WTC11 (cell line): ENCODE measurements around the gene BOC. TPM values are rescaled to one million over a fixed set of nuclear protein-coding genes. Genes with fewer than 3 reads are reported as not detected.

Experiments used
- ATAC-seq: fragments of 200-7000 bp; cut with Tn5 transposase; 2 replicates; pipeline ENCODE4 v1.10.0; 2021; ENCODE audit warnings: mild to moderate bottlenecking, moderate library complexity
- CTCF ChIA-PET: fragments of 300-600 bp; sonication (Branson Sonifier 250); formaldehyde crosslinking; loops from one replicate; lab custom pipeline; 2021; ENCODE audit warnings: antibody characterized with exemption; lab: Charles Lee
- POLR2A ChIA-PET: fragments of 350-600 bp; sonication (Branson Sonifier 250); formaldehyde crosslinking; loops from one replicate; lab custom pipeline; 2021; ENCODE audit warnings: antibody characterized with exemption; lab: Charles Lee
- DNase-seq: peaks from one replicate; pipeline ENCODE4 v3.0.0; 2021; ENCODE audit warnings: low spot score
- H3K27ac Mint-ChIP-seq: 2 replicates; pipeline ENCODE4 v1.8.0; 2021; ENCODE audit warnings: mixed read lengths
- H3K27me3 Mint-ChIP-seq: 2 replicates; pipeline ENCODE4 v1.8.0; 2021; ENCODE audit warnings: low read depth, mild to moderate bottlenecking, moderate library complexity, mixed read lengths
- H3K36me3 Mint-ChIP-seq: 2 replicates; pipeline ENCODE4 v1.8.0; 2021; ENCODE audit warnings: mixed read lengths
- H3K4me1 Mint-ChIP-seq: 2 replicates; pipeline ENCODE4 v1.8.0; 2022; ENCODE audit warnings: mixed read lengths
- H3K4me3 Mint-ChIP-seq: 2 replicates; pipeline ENCODE4 v1.8.0; 2021; ENCODE audit warnings: mild to moderate bottlenecking, moderate library complexity, mixed read lengths
- H3K9me3 Mint-ChIP-seq: 2 replicates; pipeline ENCODE4 v1.8.0; 2021; ENCODE audit warnings: mixed read lengths
- CREB1 ChIP-seq: sonication (generic); formaldehyde crosslinking; IDR thresholded peaks from 2 replicates; pipeline ENCODE4 v1.8.0; 2023; ENCODE audit warnings: mild to moderate bottlenecking, missing genetic modification reagents
- ESRRA ChIP-seq: sonication (generic); formaldehyde crosslinking; IDR thresholded peaks from 2 replicates; pipeline ENCODE4 v1.8.1; 2022; ENCODE audit warnings: mild to moderate bottlenecking, missing genetic modification reagents, borderline replicate concordance
- ETV6 ChIP-seq: sonication (generic); formaldehyde crosslinking; IDR thresholded peaks from 2 replicates; pipeline ENCODE4 v1.8.1; 2022; ENCODE audit warnings: mild to moderate bottlenecking, missing genetic modification reagents
- GTF2I ChIP-seq: fragments of 250-450 bp; sonication (Bioruptor Pico); conservative IDR thresholded peaks from 2 replicates; pipeline ENCODE4 v1.4.0; 2021; ENCODE audit warnings: mild to moderate bottlenecking
- JUN ChIP-seq: sonication (generic); formaldehyde crosslinking; IDR thresholded peaks from 2 replicates; pipeline ENCODE4 v1.8.0; 2023; ENCODE audit warnings: mild to moderate bottlenecking, missing genetic modification reagents
- MYBL2 ChIP-seq: sonication (generic); formaldehyde crosslinking; IDR thresholded peaks from 2 replicates; pipeline ENCODE4 v1.8.1; 2023; ENCODE audit warnings: mild to moderate bottlenecking, moderate library complexity, missing genetic modification reagents
- NFE2L1 ChIP-seq: sonication (generic); formaldehyde crosslinking; IDR thresholded peaks from 2 replicates; pipeline ENCODE4 v1.8.1; 2023; ENCODE audit warnings: missing genetic modification reagents
- NR1H2 ChIP-seq: sonication (generic); formaldehyde crosslinking; IDR thresholded peaks from 2 replicates; pipeline ENCODE4 v1.9.0; 2021; ENCODE audit warnings: mild to moderate bottlenecking, moderate library complexity, missing genetic modification reagents
- NR3C1 ChIP-seq: sonication (generic); formaldehyde crosslinking; conservative IDR thresholded peaks from 2 replicates; pipeline ENCODE4 v1.8.1; 2023; ENCODE audit warnings: low read depth, mild to moderate bottlenecking, missing genetic modification reagents
- ZBTB21 ChIP-seq: sonication (generic); formaldehyde crosslinking; IDR thresholded peaks from 2 replicates; pipeline ENCODE4 v1.8.1; 2023; ENCODE audit warnings: mild to moderate bottlenecking, missing genetic modification reagents, borderline replicate concordance
- ZNF121 ChIP-seq: sonication (generic); formaldehyde crosslinking; IDR thresholded peaks from 2 replicates; pipeline ENCODE4 v1.8.0; 2023; ENCODE audit warnings: missing genetic modification reagents
- total RNA-seq: library from RNA; stranded (reverse); gene quantifications from 3 replicates; pipeline ENCODE4 v1.2.3, GENCODE V29; 2021
- TF ChIP-seq, protein P1 (sequence below): fragments of 250-450 bp; sonication (Bioruptor Pico); IDR thresholded peaks from 2 replicates; pipeline ENCODE4 v1.8.0; 2021; ENCODE audit warnings: mild to moderate bottlenecking
- TF ChIP-seq, protein P2 (sequence below): sonication (generic); formaldehyde crosslinking; IDR thresholded peaks from 2 replicates; pipeline ENCODE4 v1.8.1; 2023; ENCODE audit warnings: mild to moderate bottlenecking, moderate library complexity, missing genetic modification reagents
- TF ChIP-seq, protein P3 (sequence below): fragments of 250-450 bp; sonication (Bioruptor Pico); IDR thresholded peaks from 2 replicates; pipeline ENCODE4 v1.9.0; 2021; ENCODE audit warnings: mild to moderate bottlenecking
- TF ChIP-seq, protein P4 (sequence below): fragments of 250-450 bp; sonication (Bioruptor Pico); IDR thresholded peaks from 2 replicates; pipeline ENCODE4 v1.9.0; 2021; ENCODE audit warnings: moderate library complexity, mild to moderate bottlenecking, inconsistent platforms, borderline replicate concordance
- TF ChIP-seq, protein P5 (sequence below): sonication (generic); formaldehyde crosslinking; IDR thresholded peaks from 2 replicates; pipeline ENCODE4 v1.8.1; 2023; ENCODE audit warnings: mild to moderate bottlenecking, missing genetic modification reagents
- TF ChIP-seq, protein P6 (sequence below): fragments of 200-600 bp; IDR thresholded peaks from 2 replicates; pipeline ENCODE4 v1.8.0; 2022; ENCODE audit warnings: antibody characterized with exemption
- TF ChIP-seq, protein P7 (sequence below): sonication (generic); formaldehyde crosslinking; conservative IDR thresholded peaks from 2 replicates; pipeline ENCODE4 v1.8.1; 2022; ENCODE audit warnings: mild to moderate bottlenecking, missing genetic modification reagents
- TF ChIP-seq, protein P8 (sequence below): sonication (generic); formaldehyde crosslinking; IDR thresholded peaks from 2 replicates; pipeline ENCODE4 v1.8.1; 2022; ENCODE audit warnings: mild to moderate bottlenecking, moderate library complexity, missing genetic modification reagents
- TF ChIP-seq, protein P9 (sequence below): sonication (generic); formaldehyde crosslinking; IDR thresholded peaks from 2 replicates; pipeline ENCODE4 v1.8.0; 2022; ENCODE audit warnings: mild to moderate bottlenecking, missing genetic modification reagents

BOC gene
- total RNA-seq, 1 experiment from 2014 or later = 8.0 TPM

DNA sequence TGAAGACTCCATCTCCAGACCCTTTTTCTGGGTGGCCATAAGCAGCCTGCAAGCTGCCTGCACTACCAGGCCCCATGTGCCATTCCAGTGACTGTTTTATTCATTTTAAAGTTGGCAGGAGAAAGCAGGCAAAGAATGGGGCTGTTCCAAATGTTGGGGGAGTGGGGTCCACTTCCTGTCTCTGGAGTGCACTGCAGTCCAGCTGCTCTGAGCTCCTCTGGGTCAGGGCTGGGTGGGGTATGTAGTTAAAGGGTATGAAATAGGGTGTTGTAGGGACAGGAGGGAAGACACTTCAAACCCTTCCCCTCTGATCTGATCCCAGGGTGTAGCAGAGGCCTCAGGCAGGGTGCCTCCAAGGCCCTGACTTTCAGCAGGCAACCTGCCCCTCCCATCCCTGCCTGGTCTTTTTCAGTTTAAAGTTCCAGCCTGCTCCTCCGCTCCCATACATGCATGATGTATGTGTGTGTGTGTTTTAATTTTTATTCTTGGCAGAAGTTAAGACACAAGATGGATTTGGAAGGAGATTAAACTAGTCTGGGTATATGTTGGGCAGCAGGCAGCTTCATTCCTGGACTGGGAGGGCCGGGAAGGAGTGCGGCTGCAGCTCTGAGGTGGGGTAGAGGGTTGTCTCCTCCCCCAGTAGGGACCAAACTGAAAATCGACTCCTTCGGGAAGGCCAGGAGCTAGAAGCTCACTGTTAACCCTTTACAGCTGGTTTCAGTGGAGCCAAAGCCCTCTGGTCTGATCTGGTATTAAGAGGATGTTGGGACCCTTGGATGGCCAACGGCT is 17.3 kb downstream of the BOC start:
- H3K36me3 Mint-ChIP-seq = no peaks in the 10 kb centered on the region
- H3K27me3 Mint-ChIP-seq = no peaks in the 10 kb centered on the region
- no peak overlapping the region for H3K4me3 Mint-ChIP-seq
- H3K9me3 Mint-ChIP-seq = no peaks in the 10 kb centered on the region
- ChIA-PET CTCF (interaction anchor here (0.9 to 3.5 kb wide), 5 partner anchors 10 to 59 kb away, joined by 3 to 12 read pairs (median 6); partner anchors contain the start of gene BOC), POLR2A (no interaction called here)
- H3K4me1 Mint-ChIP-seq = peaks cover 32% of the 10 kb centered on the region
- peak; percentile 78 for ATAC-seq
- TF ChIP-seq, protein P1, sequence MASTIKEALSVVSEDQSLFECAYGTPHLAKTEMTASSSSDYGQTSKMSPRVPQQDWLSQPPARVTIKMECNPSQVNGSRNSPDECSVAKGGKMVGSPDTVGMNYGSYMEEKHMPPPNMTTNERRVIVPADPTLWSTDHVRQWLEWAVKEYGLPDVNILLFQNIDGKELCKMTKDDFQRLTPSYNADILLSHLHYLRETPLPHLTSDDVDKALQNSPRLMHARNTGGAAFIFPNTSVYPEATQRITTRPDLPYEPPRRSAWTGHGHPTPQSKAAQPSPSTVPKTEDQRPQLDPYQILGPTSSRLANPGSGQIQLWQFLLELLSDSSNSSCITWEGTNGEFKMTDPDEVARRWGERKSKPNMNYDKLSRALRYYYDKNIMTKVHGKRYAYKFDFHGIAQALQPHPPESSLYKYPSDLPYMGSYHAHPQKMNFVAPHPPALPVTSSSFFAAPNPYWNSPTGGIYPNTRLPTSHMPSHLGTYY (CRISPR knock-in tag) = no peak
- TF ChIP-seq ESRRA (CRISPR knock-in tag) (no peak), JUN (no peak), GTF2I (CRISPR knock-in tag) (no peak), CREB1 (CRISPR knock-in tag) (no peak), ETV6 (CRISPR knock-in tag) (no peak), NR1H2 (CRISPR knock-in tag) (no peak), MYBL2 (no peak), NR3C1 (CRISPR knock-in tag) (no peak), ZNF121 (CRISPR knock-in tag) (no peak), ZBTB21 (CRISPR knock-in tag) (no peak), NFE2L1 (CRISPR knock-in tag) (no peak)
- TF ChIP-seq, protein P2, sequence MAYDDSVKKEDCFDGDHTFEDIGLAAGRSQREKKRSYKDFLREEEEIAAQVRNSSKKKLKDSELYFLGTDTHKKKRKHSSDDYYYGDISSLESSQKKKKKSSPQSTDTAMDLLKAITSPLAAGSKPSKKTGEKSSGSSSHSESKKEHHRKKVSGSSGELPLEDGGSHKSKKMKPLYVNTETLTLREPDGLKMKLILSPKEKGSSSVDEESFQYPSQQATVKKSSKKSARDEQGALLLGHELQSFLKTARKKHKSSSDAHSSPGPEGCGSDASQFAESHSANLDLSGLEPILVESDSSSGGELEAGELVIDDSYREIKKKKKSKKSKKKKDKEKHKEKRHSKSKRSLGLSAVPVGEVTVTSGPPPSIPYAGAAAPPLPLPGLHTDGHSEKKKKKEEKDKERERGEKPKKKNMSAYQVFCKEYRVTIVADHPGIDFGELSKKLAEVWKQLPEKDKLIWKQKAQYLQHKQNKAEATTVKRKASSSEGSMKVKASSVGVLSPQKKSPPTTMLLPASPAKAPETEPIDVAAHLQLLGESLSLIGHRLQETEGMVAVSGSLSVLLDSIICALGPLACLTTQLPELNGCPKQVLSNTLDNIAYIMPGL = no peak
- TF ChIP-seq, protein P3, sequence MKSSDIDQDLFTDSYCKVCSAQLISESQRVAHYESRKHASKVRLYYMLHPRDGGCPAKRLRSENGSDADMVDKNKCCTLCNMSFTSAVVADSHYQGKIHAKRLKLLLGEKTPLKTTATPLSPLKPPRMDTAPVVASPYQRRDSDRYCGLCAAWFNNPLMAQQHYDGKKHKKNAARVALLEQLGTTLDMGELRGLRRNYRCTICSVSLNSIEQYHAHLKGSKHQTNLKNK (CRISPR knock-in tag) = no peak
- TF ChIP-seq, protein P4, sequence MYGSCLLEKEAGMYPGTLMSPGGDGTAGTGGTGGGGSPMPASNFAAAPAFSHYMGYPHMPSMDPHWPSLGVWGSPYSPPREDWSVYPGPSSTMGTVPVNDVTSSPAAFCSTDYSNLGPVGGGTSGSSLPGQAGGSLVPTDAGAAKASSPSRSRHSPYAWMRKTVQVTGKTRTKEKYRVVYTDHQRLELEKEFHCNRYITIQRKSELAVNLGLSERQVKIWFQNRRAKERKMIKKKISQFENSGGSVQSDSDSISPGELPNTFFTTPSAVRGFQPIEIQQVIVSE (CRISPR knock-in tag) = no peak
- TF ChIP-seq, protein P5, sequence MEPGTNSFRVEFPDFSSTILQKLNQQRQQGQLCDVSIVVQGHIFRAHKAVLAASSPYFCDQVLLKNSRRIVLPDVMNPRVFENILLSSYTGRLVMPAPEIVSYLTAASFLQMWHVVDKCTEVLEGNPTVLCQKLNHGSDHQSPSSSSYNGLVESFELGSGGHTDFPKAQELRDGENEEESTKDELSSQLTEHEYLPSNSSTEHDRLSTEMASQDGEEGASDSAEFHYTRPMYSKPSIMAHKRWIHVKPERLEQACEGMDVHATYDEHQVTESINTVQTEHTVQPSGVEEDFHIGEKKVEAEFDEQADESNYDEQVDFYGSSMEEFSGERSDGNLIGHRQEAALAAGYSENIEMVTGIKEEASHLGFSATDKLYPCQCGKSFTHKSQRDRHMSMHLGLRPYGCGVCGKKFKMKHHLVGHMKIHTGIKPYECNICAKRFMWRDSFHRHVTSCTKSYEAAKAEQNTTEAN (CRISPR knock-in tag) = no peak
- TF ChIP-seq, protein P6, sequence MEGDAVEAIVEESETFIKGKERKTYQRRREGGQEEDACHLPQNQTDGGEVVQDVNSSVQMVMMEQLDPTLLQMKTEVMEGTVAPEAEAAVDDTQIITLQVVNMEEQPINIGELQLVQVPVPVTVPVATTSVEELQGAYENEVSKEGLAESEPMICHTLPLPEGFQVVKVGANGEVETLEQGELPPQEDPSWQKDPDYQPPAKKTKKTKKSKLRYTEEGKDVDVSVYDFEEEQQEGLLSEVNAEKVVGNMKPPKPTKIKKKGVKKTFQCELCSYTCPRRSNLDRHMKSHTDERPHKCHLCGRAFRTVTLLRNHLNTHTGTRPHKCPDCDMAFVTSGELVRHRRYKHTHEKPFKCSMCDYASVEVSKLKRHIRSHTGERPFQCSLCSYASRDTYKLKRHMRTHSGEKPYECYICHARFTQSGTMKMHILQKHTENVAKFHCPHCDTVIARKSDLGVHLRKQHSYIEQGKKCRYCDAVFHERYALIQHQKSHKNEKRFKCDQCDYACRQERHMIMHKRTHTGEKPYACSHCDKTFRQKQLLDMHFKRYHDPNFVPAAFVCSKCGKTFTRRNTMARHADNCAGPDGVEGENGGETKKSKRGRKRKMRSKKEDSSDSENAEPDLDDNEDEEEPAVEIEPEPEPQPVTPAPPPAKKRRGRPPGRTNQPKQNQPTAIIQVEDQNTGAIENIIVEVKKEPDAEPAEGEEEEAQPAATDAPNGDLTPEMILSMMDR = no peak
- TF ChIP-seq, protein P7, sequence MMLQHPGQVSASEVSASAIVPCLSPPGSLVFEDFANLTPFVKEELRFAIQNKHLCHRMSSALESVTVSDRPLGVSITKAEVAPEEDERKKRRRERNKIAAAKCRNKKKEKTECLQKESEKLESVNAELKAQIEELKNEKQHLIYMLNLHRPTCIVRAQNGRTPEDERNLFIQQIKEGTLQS = no peak
- TF ChIP-seq, protein P8, sequence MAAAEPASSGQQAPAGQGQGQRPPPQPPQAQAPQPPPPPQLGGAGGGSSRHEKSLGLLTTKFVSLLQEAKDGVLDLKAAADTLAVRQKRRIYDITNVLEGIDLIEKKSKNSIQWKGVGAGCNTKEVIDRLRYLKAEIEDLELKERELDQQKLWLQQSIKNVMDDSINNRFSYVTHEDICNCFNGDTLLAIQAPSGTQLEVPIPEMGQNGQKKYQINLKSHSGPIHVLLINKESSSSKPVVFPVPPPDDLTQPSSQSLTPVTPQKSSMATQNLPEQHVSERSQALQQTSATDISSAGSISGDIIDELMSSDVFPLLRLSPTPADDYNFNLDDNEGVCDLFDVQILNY (CRISPR knock-in tag) = no peak
- TF ChIP-seq, protein P9, sequence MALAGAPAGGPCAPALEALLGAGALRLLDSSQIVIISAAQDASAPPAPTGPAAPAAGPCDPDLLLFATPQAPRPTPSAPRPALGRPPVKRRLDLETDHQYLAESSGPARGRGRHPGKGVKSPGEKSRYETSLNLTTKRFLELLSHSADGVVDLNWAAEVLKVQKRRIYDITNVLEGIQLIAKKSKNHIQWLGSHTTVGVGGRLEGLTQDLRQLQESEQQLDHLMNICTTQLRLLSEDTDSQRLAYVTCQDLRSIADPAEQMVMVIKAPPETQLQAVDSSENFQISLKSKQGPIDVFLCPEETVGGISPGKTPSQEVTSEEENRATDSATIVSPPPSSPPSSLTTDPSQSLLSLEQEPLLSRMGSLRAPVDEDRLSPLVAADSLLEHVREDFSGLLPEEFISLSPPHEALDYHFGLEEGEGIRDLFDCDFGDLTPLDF (CRISPR knock-in tag) = no peak
- H3K27ac Mint-ChIP-seq = no peak overlapping the region
- no peak for DNase-seq
